Right lung (tissue), 5 donors: ENCODE measurements around the gene MASP1. TPM values are rescaled to one million over a fixed set of nuclear protein-coding genes. Genes with fewer than 3 reads are reported as not detected.
"Not testable (repeated sequence)": the region's sequence is repeated elsewhere in the genome, so short reads cannot be mapped to it uniquely, and the experiment has no call there.

Source experiments
- DNase-seq, 2 donors: peaks; one replicate each; pipeline ENCODE4 v3.0.0-alpha.2; 2013
- polyA plus RNA-seq, 5 donors: library from polyadenylated mRNA; unstranded; fragments of 120-200 nt; gene quantifications; one replicate each; pipeline versions ENCODE4 v1.2.1 to v1.2.3, GENCODE V29; 2013; ENCODE audit warnings: inconsistent platforms in 1 of 5, low replicate concordance in 1 of 5; ENCODE audit not compliant: insufficient read length in 5 of 5, insufficient read depth in 1 of 5

MASP1 gene
- polyA plus RNA-seq, 5 donors = 3.0 to 7.8 (median 5.8) TPM

GRCh38 chr3:187266691-187267090 lies 24.8 kb downstream of the MASP1 start:
- DNase-seq = no peak

GRCh38 chr3:187265461-187265955 lies 26.0 kb downstream of the MASP1 start:
- no peak for DNase-seq

GRCh38 chr3:187264911-187265310 lies 26.6 kb downstream of the MASP1 start:
- no peak for DNase-seq

- DNase-seq = no peak
Observed at GRCh38 chr3:187264021-187264420, 27.5 kb downstream of the MASP1 start.

GRCh38 chr3:187263270-187263669 lies 28.3 kb downstream of the MASP1 start:
- DNase-seq = no peak

- no peak for DNase-seq
Observed at GRCh38 chr3:187262360-187262759, 29.2 kb downstream of the MASP1 start.

GRCh38 chr3:187261541-187261969 lies 30.0 kb downstream of the MASP1 start:
- no peak for DNase-seq

- DNase-seq = no peak
Observed at GRCh38 chr3:187259171-187259570, 32.4 kb downstream of the MASP1 start.

- no peak for DNase-seq
Observed at GRCh38 chr3:187257992-187258692, 33.4 kb downstream of the MASP1 start.

GRCh38 chr3:187257471-187257870 lies 34.1 kb downstream of the MASP1 start:
- DNase-seq = no peak

GRCh38 chr3:187256051-187256616 lies 35.4 kb downstream of the MASP1 start:
- no peak for DNase-seq

GRCh38 chr3:187255314-187255713 lies 36.2 kb downstream of the MASP1 start:
- no peak for DNase-seq

GRCh38 chr3:187252311-187252710 lies 39.2 kb downstream of the MASP1 start:
- DNase-seq = no peak

GRCh38 chr3:187251599-187251998 lies 39.9 kb downstream of the MASP1 start:
- DNase-seq = no peak

GRCh38 chr3:187247398-187247797 lies 44.1 kb downstream of the MASP1 start:
- no peak for DNase-seq

- DNase-seq = no peak
Observed at GRCh38 chr3:187243933-187244524, 47.5 kb downstream of the MASP1 start.

- no peak for DNase-seq
Observed at GRCh38 chr3:187242900-187243299, 48.6 kb downstream of the MASP1 start.

- no peak for DNase-seq
Observed at GRCh38 chr3:187242435-187242834, 49.1 kb downstream of the MASP1 start.

GRCh38 chr3:187238835-187239234 lies 52.7 kb downstream of the MASP1 start:
- not testable (repeated sequence) for DNase-seq

GRCh38 chr3:187238239-187238638 lies 53.3 kb downstream of the MASP1 start:
- no peak for DNase-seq

GRCh38 chr3:187237741-187238140 lies 53.8 kb downstream of the MASP1 start:
- no peak for DNase-seq

GRCh38 chr3:187236962-187237361 lies 54.6 kb downstream of the MASP1 start:
- no peak for DNase-seq

- no peak for DNase-seq
Observed at GRCh38 chr3:187230011-187230410, 61.5 kb downstream of the MASP1 start.
